OCI-LY3 (cell line): ENCODE data around the gene MTUS2.

ENCODE experiments used
- EZH2phosphoT487 ChIP-seq: fragments of 200-600 bp; shearing (Covaris generic); IDR thresholded peaks from 2 replicates; pipeline ENCODE4 v1.6.1; 2018; ENCODE audit warnings: antibody characterized with exemption, mixed run types, low read depth
- TF ChIP-seq, protein P1 (sequence below): fragments of 200-600, 300-600 bp; sonication (generic); IDR thresholded peaks from 2 replicates; pipeline ENCODE4 v1.5.1; 2014; ENCODE audit warnings: antibody characterized with exemption, low read length, low read depth

DNA sequence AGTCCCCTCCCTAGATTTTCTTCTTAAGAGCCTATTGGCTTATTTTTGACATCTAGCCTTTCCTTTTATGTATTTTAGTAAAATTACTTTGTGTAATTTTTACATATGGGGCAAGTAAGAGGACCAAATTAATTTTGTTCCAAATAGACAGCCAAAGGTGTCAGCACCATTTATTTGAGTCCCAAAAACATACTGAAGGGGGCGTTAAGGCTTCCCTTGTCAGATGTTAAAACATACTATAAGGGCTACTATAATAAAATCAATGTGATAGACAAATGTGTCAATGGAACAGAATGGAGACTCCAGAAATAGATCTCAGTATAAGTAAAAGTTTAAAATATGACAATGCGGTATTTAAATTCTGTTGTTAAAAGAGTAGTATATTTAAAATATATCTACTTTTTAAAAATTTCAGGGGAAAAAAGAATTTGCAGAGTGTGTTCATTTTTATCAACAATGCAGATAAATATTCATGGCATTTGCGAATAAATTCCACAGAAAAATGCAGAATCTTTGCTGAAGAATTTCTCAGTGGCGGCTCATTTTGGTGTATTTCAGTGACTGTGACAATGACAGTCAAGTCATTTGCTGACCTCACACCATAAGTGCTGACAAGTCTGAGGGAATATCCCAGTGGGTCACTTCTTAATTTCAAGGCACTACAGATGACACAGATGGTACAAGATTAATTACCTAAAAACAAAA is 133.7 kb downstream of the MTUS2 start:
- TF ChIP-seq, protein P1, sequence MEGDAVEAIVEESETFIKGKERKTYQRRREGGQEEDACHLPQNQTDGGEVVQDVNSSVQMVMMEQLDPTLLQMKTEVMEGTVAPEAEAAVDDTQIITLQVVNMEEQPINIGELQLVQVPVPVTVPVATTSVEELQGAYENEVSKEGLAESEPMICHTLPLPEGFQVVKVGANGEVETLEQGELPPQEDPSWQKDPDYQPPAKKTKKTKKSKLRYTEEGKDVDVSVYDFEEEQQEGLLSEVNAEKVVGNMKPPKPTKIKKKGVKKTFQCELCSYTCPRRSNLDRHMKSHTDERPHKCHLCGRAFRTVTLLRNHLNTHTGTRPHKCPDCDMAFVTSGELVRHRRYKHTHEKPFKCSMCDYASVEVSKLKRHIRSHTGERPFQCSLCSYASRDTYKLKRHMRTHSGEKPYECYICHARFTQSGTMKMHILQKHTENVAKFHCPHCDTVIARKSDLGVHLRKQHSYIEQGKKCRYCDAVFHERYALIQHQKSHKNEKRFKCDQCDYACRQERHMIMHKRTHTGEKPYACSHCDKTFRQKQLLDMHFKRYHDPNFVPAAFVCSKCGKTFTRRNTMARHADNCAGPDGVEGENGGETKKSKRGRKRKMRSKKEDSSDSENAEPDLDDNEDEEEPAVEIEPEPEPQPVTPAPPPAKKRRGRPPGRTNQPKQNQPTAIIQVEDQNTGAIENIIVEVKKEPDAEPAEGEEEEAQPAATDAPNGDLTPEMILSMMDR: peak; percentile 21; the same call in 1 of the 2 replicates
- no peak for TF ChIP-seq EZH2phosphoT487
